HG02642 (cell line): ENCODE measurements around the gene CCDC88C.
"Not testable (repeated sequence)": the region's sequence is repeated elsewhere in the genome, so short reads cannot be mapped to it uniquely, and the experiment has no call there.

Experiments
- ATAC-seq: cut with Tn5 transposase; IDR thresholded peaks from one replicate; pipeline ENCODE4 v1.9.1; 2021; ENCODE audit warnings: mild to moderate bottlenecking; ENCODE audit not compliant: unreplicated experiment, poor library complexity

The CCDC88C gene

GRCh38 chr14:91417120-91417982 is at the start of gene CCDC88C:
TSS of gene CCDC88C (minus strand) at chr14:91417820. CDS start at chr14:91417690, 130 bp downstream.
- peak; percentile 56 for ATAC-seq

GRCh38 chr14:91466192-91466591 is 48.6 kb upstream of the CCDC88C start:
- no peak for ATAC-seq

GRCh38 chr14:91464615-91465205 is 47.1 kb upstream of the CCDC88C start:
- ATAC-seq, result no peak

GRCh38 chr14:91458612-91459011 is 41.0 kb upstream of the CCDC88C start:
- no peak for ATAC-seq

GRCh38 chr14:91456283-91456682 is 38.7 kb upstream of the CCDC88C start:
- no peak for ATAC-seq

GRCh38 chr14:91454580-91454979 is 37.0 kb upstream of the CCDC88C start:
- no peak for ATAC-seq

- no peak for ATAC-seq
Observed at GRCh38 chr14:91454155-91454554, 36.5 kb upstream of the CCDC88C start.

- ATAC-seq, result no peak
Observed at GRCh38 chr14:91453744-91454143, 36.1 kb upstream of the CCDC88C start.

- ATAC-seq, result no peak
Observed at GRCh38 chr14:91444335-91445020, 26.9 kb upstream of the CCDC88C start.

- no peak for ATAC-seq
Observed at GRCh38 chr14:91439345-91439744, 21.7 kb upstream of the CCDC88C start.

- no peak for ATAC-seq
Observed at GRCh38 chr14:91438845-91439244, 21.2 kb upstream of the CCDC88C start.

- not testable (repeated sequence) for ATAC-seq
Observed at GRCh38 chr14:91436266-91436665, 18.6 kb upstream of the CCDC88C start.

GRCh38 chr14:91429385-91429784 is 11.8 kb upstream of the CCDC88C start:
- no peak for ATAC-seq

- not testable (repeated sequence) for ATAC-seq
Observed at GRCh38 chr14:91428931-91429330, 11.3 kb upstream of the CCDC88C start.

GRCh38 chr14:91425531-91425944 is 7.9 kb upstream of the CCDC88C start:
- not testable (repeated sequence) for ATAC-seq

- no peak for ATAC-seq
Observed at GRCh38 chr14:91424813-91425530, 7.4 kb upstream of the CCDC88C start.

GRCh38 chr14:91420686-91421085 is 3.1 kb upstream of the CCDC88C start:
- ATAC-seq, result no peak

GRCh38 chr14:91419451-91419850 is 1.8 kb upstream of the CCDC88C start:
- no peak for ATAC-seq

GRCh38 chr14:91419044-91419397 is 1.4 kb upstream of the CCDC88C start:
- ATAC-seq, result no peak

- no peak for ATAC-seq
Observed at GRCh38 chr14:91418387-91419043, 895 bp upstream of the CCDC88C start.
